Non-pigmented ciliary epithelial cell (primary cell): Measurements from ENCODE around the gene CLIP1.
A peak's percentile ranks its signal among the peaks of the same experiment; 100 is the strongest.
"Not testable (repeated sequence)": the region's sequence is repeated elsewhere in the genome, so short reads cannot be mapped to it uniquely, and the experiment has no call there.

ENCODE experiments used
- DNase-seq: peaks from one replicate; pipeline ENCODE4 v3.0.0-alpha.2; 2010; ENCODE audit warnings: low read depth

The CLIP1 gene

GRCh38 chr12:122310626-122311333, 111.7 kb downstream of the CLIP1 start:
- no peak for DNase-seq

- DNase-seq: no peak
Observed at GRCh38 chr12:122309564-122310121, 112.8 kb downstream of the CLIP1 start.

- DNase-seq: no peak
Observed at GRCh38 chr12:122308811-122309210, 113.7 kb downstream of the CLIP1 start.

- no peak for DNase-seq
Observed at GRCh38 chr12:122306407-122306806, 116.1 kb downstream of the CLIP1 start.

- no peak for DNase-seq
Observed at GRCh38 chr12:122304924-122305323, 117.5 kb downstream of the CLIP1 start.

GRCh38 chr12:122303068-122303467, 119.4 kb downstream of the CLIP1 start:
- no peak for DNase-seq

GRCh38 chr12:122298071-122298748, 124.3 kb downstream of the CLIP1 start:
- no peak for DNase-seq

GRCh38 chr12:122297494-122297893, 125.0 kb downstream of the CLIP1 start:
- DNase-seq: no peak

GRCh38 chr12:122295877-122296276, 126.6 kb downstream of the CLIP1 start:
- no peak for DNase-seq

GRCh38 chr12:122293081-122293480, 129.4 kb downstream of the CLIP1 start:
- DNase-seq: no peak

GRCh38 chr12:122291431-122291830, 131.0 kb downstream of the CLIP1 start:
- DNase-seq: no peak

- no peak for DNase-seq
Observed at GRCh38 chr12:122283680-122284079, 138.8 kb downstream of the CLIP1 start.

GRCh38 chr12:122282061-122282460, 140.4 kb downstream of the CLIP1 start:
- DNase-seq: peak; percentile 44

GRCh38 chr12:122276242-122276641, 146.2 kb downstream of the CLIP1 start:
- no peak for DNase-seq

GRCh38 chr12:122275459-122275858, 147.0 kb downstream of the CLIP1 start:
- no peak for DNase-seq

- DNase-seq: peak; percentile 91
Observed at GRCh38 chr12:122266230-122266901, 156.1 kb downstream of the CLIP1 start, which contains the start of gene VPS33A. Gene VPS33A, minus strand, starts transcription at chr12:122266494. Its CDS starts 86 bp downstream, at chr12:122266408.

- DNase-seq: peak; percentile 4
Observed at GRCh38 chr12:122265886-122266229, 156.6 kb downstream of the CLIP1 start.

- DNase-seq: no peak
Observed at GRCh38 chr12:122265476-122265875, 157.0 kb downstream of the CLIP1 start.

- not testable (repeated sequence) for DNase-seq
Observed at GRCh38 chr12:122260735-122261134, 161.7 kb downstream of the CLIP1 start.

GRCh38 chr12:122258939-122259338, 163.5 kb downstream of the CLIP1 start:
- DNase-seq: not testable (repeated sequence)

GRCh38 chr12:122258462-122258861, 164.0 kb downstream of the CLIP1 start:
- DNase-seq: not testable (repeated sequence)

- no peak for DNase-seq
Observed at GRCh38 chr12:122250536-122250935, 171.9 kb downstream of the CLIP1 start.

- no peak for DNase-seq
Observed at GRCh38 chr12:122250047-122250446, 172.4 kb downstream of the CLIP1 start.
